GM12865 (cell line): ENCODE results near the gene FGFBP2.

Experiments used
- DNase-seq: peaks from one replicate; pipeline ENCODE4 v3.0.0; 2010; ENCODE audit warnings: low read depth
- H3K4me3 ChIP-seq: 2 replicates; pipeline ENCODE4 v1.5.1; 2011; ENCODE audit warnings: mild to moderate bottlenecking, low read depth, low read length, control low read depth
- TF ChIP-seq, protein P1 (sequence below): IDR thresholded peaks from 2 replicates; pipeline ENCODE4 v1.5.1; 2011; ENCODE audit warnings: low read length, control low read depth, low read depth, inconsistent platforms; ENCODE audit not compliant: insufficient read depth; ENCODE audit errors: missing control alignments

FGFBP2 gene

DNA sequence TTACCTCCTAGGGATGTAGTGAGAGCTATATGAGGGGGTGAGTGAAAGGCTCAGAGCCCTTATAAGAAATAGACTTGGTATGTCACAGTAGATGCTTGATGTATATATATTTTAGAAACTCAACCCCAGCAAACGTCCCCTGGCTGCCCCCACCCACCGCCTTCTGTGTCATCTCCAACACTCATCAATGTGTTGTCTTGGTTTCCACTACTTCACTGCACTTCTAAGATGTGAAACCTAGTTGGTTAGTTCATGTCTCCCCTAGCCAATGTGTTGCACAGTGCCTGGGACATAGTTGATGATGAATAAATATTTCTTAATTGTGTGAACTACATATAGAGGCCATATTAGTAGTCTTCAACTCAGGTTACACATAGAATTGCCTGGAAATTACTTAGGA is 4.4 kb downstream of the FGFBP2 start:
- TF ChIP-seq, protein P1, sequence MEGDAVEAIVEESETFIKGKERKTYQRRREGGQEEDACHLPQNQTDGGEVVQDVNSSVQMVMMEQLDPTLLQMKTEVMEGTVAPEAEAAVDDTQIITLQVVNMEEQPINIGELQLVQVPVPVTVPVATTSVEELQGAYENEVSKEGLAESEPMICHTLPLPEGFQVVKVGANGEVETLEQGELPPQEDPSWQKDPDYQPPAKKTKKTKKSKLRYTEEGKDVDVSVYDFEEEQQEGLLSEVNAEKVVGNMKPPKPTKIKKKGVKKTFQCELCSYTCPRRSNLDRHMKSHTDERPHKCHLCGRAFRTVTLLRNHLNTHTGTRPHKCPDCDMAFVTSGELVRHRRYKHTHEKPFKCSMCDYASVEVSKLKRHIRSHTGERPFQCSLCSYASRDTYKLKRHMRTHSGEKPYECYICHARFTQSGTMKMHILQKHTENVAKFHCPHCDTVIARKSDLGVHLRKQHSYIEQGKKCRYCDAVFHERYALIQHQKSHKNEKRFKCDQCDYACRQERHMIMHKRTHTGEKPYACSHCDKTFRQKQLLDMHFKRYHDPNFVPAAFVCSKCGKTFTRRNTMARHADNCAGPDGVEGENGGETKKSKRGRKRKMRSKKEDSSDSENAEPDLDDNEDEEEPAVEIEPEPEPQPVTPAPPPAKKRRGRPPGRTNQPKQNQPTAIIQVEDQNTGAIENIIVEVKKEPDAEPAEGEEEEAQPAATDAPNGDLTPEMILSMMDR: no peak
- DNase-seq: no peak
- no peak overlapping the region for H3K4me3 ChIP-seq

DNA sequence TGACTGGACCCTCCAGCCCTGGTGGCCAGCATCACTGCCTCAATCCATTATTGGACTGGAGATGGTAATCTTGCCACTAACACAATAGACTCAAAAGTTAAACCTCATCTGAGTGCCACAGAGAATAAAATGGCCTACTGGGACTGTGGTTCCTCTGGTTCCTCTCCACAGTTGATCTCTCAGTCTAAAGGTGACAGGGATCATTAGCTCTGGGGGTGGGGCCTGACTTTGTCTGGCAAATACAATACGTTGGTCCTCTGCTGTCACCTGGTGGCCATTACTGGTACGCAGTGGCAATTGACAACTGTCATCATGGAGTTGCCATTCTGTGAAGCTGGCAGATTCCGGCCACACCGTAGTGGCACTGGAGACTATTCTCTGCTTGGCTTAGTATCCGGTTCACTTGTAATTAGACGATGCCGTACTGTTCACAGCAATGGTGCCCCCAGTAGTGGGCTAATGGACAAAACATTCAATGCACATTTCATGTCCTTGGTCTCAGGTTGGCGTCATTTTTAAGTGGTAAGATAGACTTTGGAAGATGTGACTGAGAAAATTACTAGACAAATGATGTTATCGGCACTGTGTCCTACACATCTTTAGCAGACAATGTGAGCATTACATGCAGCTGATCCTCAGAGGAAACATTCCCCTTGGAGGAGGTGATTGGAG is 6.7 kb downstream of the FGFBP2 start:
- H3K4me3 ChIP-seq: no peak overlapping the region
- TF ChIP-seq, protein P1: peak; percentile 91
- DNase-seq: peak; percentile 84

DNA sequence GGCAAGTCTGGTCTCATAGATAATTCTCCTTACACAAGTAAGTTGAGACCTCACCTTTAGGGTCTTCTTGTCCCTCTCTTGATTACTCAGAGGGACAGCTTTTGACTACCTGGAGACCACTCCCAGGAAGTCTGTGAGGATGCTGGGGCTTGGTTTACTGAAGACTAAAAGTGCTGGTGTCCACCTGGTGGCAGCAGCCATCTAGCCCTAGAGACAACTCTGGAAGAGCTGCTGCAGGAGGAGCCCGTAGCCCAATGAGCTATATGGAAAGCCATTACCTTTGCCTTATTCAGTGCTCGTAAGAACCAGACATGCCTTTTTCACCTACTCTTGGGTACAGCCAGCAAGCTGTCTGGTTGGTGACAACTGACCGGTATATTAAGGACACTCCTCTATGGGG is 7.3 kb downstream of the FGFBP2 start:
- DNase-seq: no peak
- no peak overlapping the region for H3K4me3 ChIP-seq
- TF ChIP-seq, protein P1: no peak

DNA sequence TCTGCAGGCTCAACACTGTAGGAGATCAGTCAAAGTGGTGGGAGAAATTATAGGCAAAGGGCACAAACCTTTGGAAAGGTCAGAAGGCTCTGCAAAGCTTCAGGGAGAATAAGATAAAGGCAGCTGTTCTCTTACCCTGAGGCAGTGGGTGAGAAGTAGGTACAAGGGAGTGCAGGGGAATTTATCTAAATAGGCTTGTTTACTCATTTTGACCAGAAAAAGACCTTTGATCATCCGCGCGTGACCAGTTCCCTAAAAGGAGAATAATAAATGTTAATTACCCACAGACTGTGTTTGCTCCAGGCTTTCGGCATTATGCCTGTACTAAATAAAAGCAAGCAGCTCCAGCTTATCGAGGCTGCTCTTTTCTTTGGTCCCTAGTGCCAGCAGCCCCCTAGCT is 9.3 kb downstream of the FGFBP2 start:
- peak; percentile 64 for DNase-seq
- no peak overlapping the region for H3K4me3 ChIP-seq
- TF ChIP-seq, protein P1: no peak

DNA sequence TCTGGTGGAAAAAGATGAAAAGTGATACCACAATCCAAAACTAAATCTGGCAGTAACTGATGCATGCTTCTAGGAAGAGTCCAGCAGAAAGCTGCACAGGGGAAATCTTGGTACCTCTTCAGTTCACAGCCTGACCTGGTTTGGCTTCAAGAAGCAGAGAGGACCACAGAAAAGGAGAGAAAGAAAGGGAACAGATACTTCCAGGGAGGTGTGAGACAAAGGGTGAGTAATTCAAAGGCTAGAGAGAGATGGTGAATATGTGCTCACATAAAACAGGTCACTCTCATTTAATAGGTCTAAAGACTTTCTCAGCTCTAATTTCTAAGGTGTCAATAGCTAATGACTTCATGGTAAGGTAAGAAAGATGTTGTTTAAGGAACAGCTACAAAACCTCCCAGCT is 11.2 kb downstream of the FGFBP2 start:
- TF ChIP-seq, protein P1: no peak
- DNase-seq: no peak
- no peak overlapping the region for H3K4me3 ChIP-seq

DNA sequence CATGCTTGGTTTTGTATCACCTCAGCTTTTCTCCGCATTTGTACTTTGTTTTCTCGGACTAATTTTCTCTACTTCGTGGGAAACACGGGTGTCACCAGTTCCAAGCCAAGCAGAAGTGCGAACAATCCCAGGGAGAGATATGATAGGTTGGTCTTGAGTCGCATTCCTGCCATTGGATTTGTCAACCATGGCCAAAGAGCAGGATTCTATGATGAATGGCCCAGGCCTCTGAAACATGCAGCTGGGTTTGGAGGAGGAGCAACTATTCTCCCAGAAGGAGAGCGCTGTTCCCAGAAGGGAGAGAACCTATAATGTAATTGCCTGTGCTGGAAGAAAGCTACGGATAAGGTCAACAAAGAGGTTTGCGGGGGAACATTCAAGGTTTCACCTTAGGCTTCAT is 14.1 kb downstream of the FGFBP2 start:
- no peak overlapping the region for H3K4me3 ChIP-seq
- no peak for DNase-seq
- TF ChIP-seq, protein P1: no peak

DNA sequence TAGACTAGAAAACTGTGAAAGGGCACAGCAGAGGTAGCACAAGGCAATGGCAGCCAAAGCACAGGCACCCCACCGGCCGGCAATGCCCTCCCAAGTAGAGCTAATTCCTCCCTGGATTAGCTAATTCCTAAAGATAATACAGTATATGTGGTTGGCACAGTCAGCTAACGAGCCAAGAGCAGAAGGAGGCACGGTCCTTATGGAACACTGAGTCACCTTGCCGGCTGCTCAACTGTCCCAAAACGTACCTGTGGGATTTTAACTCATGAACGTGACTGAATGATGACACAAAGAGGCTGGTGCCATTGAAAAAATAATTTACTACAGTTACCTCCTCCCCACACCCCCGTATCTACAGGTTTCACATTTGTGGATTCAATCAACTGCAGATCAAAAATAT is 15.3 kb downstream of the FGFBP2 start:
- TF ChIP-seq, protein P1: no peak

More for the DNA sequence above, 15.3 kb downstream of the FGFBP2 start:
- no peak overlapping the region for H3K4me3 ChIP-seq
- no peak for DNase-seq
